GM23338 (cell line): Measurements from ENCODE around the gene PARD3.

Source experiments
- EZH2 ChIP-seq: fragments of 200-600 bp; sonication (generic); IDR thresholded peaks from one replicate; pipeline ENCODE4 v1.8.0; 2017; ENCODE audit warnings: antibody characterized with exemption, mild to moderate bottlenecking, low read depth; ENCODE audit not compliant: unreplicated experiment
- POLR2AphosphoS5 ChIP-seq: IDR thresholded peaks from 2 replicates; pipeline ENCODE4 v1.6.1; 2016; ENCODE audit warnings: antibody characterized with exemption, low read depth

GRCh38 chr10:34178756-34179155 is 636.3 kb downstream of the PARD3 start:
- TF ChIP-seq POLR2AphosphoS5 (no peak), EZH2 (no peak)
